ENCODE results near the gene TAF1C.
A peak's percentile ranks its signal among the peaks of the same experiment; 100 is the strongest.
"Not testable (repeated sequence)": the region's sequence is repeated elsewhere in the genome, so short reads cannot be mapped to it uniquely, and the experiment has no call there.

TAF1C gene
- 53.6 to 117 (median 54.3) reads per million in 3 experiments for total RNA-seq

GRCh38 chr16:84186685-84187437 lies at the start of gene TAF1C:
Gene TAF1C (minus strand): TSS chr16:84187057. CDS start chr16:84184988, 2,069 bp downstream.
- DNase-seq: peak; percentile 83

GRCh38 chr16:84234321-84235241 lies 47.7 kb upstream of the TAF1C start:
- no peak for DNase-seq

GRCh38 chr16:84233748-84234147 lies 46.9 kb upstream of the TAF1C start:
- no peak for DNase-seq

GRCh38 chr16:84232969-84233368 lies 46.1 kb upstream of the TAF1C start:
- no peak for DNase-seq

GRCh38 chr16:84232060-84232459 lies 45.2 kb upstream of the TAF1C start:
- no peak for DNase-seq

GRCh38 chr16:84229471-84229870 lies 42.6 kb upstream of the TAF1C start:
- DNase-seq: no peak

GRCh38 chr16:84228256-84228838 lies 41.5 kb upstream of the TAF1C start:
- DNase-seq: no peak

- no peak for DNase-seq
Observed at GRCh38 chr16:84227548-84227947, 40.7 kb upstream of the TAF1C start.

GRCh38 chr16:84226026-84226425 lies 39.2 kb upstream of the TAF1C start:
- DNase-seq: no peak

- no peak for DNase-seq
Observed at GRCh38 chr16:84225571-84225970, 38.7 kb upstream of the TAF1C start.

GRCh38 chr16:84225126-84225525 lies 38.3 kb upstream of the TAF1C start:
- no peak for DNase-seq

- no peak for DNase-seq
Observed at GRCh38 chr16:84224554-84224953, 37.7 kb upstream of the TAF1C start.

GRCh38 chr16:84223456-84223855 lies 36.6 kb upstream of the TAF1C start:
- DNase-seq: no peak

- DNase-seq: no peak
Observed at GRCh38 chr16:84220851-84221250, 34.0 kb upstream of the TAF1C start.

GRCh38 chr16:84218956-84219355 lies 32.1 kb upstream of the TAF1C start:
- no peak for DNase-seq

GRCh38 chr16:84218176-84218823 lies 31.4 kb upstream of the TAF1C start:
- no peak for DNase-seq

- not testable (repeated sequence) for DNase-seq
Observed at GRCh38 chr16:84216144-84216543, 29.3 kb upstream of the TAF1C start.

GRCh38 chr16:84215531-84215930 lies 28.7 kb upstream of the TAF1C start:
- no peak for DNase-seq

GRCh38 chr16:84214451-84215066 lies 27.7 kb upstream of the TAF1C start:
- DNase-seq: no peak

- no peak for DNase-seq
Observed at GRCh38 chr16:84212631-84213030, 25.8 kb upstream of the TAF1C start.

GRCh38 chr16:84212154-84212553 lies 25.3 kb upstream of the TAF1C start:
- DNase-seq: no peak

GRCh38 chr16:84209989-84210388 lies 23.1 kb upstream of the TAF1C start:
- no peak for DNase-seq

Measured in central memory CD4-positive, alpha-beta T cell (primary cell).